GM23338 (cell line): ENCODE measurements around the gene DIDO1. TPM values are rescaled to one million over a fixed set of nuclear protein-coding genes. Genes with fewer than 3 reads are reported as not detected.
A peak's percentile ranks its signal among the peaks of the same experiment; 100 is the strongest.

Source experiments
- ATAC-seq: fragments of 200-7000 bp; cut with Tn5 transposase; 3 replicates; pipeline ENCODE4 v1.9.1; 2020
- DNase-seq: peaks from one replicate; pipeline ENCODE4 v3.0.0-alpha.2; 2015; ENCODE audit warnings: low spot score
- H2AFZ ChIP-seq: fragments of 200-600 bp; sonication (generic); 2 replicates; pipeline ENCODE4 v1.8.0; 2016; ENCODE audit warnings: antibody characterized with exemption, mild to moderate bottlenecking, moderate library complexity
- H3F3A ChIP-seq: fragments of 200-600 bp; sonication (generic); replicated peaks from 2 replicates; pipeline ENCODE4 v1.8.0; 2017; ENCODE audit warnings: antibody characterized with exemption, mixed run types, low read depth
- H3K27ac ChIP-seq: fragments of 200-600 bp; sonication (generic); 2 replicates; pipeline ENCODE4 v1.6.1; 2016; ENCODE audit warnings: low read depth
- H3K27me3 ChIP-seq: fragments of 200-600 bp; sonication (generic); 2 replicates; pipeline ENCODE4 v1.8.0; 2016; ENCODE audit warnings: mild to moderate bottlenecking, mixed run types, moderate library complexity; ENCODE audit not compliant: insufficient read depth
- H3K36me3 ChIP-seq: fragments of 200-600 bp; sonication (generic); 2 replicates; pipeline ENCODE4 v1.8.0; 2016; ENCODE audit warnings: mild to moderate bottlenecking; ENCODE audit not compliant: insufficient read depth
- H3K4me1 ChIP-seq: fragments of 200-600 bp; sonication (generic); 2 replicates; pipeline ENCODE4 v1.8.0; 2016; ENCODE audit warnings: mild to moderate bottlenecking, moderate library complexity; ENCODE audit not compliant: insufficient read depth
- H3K4me2 ChIP-seq: fragments of 200-600 bp; sonication (generic); 2 replicates; pipeline ENCODE4 v1.7.1; 2017; ENCODE audit warnings: mixed run types
- H3K4me3 ChIP-seq: fragments of 200-600 bp; sonication (generic); 2 replicates; pipeline ENCODE4 v1.6.1; 2016; ENCODE audit warnings: mixed run types
- H3K79me2 ChIP-seq: fragments of 200-600 bp; sonication (generic); replicated peaks from 2 replicates; pipeline ENCODE4 v1.8.0; 2017; ENCODE audit warnings: mild to moderate bottlenecking; ENCODE audit not compliant: insufficient read depth
- H3K9me2 ChIP-seq: fragments of 200-600 bp; sonication (generic); 2 replicates; pipeline ENCODE4 v1.8.0; 2017; ENCODE audit not compliant: insufficient read depth
- H4K20me1 ChIP-seq: fragments of 200-600 bp; sonication (generic); replicated peaks from 2 replicates; pipeline ENCODE4 v1.8.0; 2017; ENCODE audit warnings: mild to moderate bottlenecking; ENCODE audit not compliant: insufficient read depth
- H3K27ac Mint-ChIP-seq: 2 replicates; pipeline ENCODE4 v1.8.0; 2020; ENCODE audit warnings: inconsistent platforms, mild to moderate bottlenecking, moderate library complexity, mixed read lengths
- H3K27me3 Mint-ChIP-seq: 3 replicates; pipeline ENCODE4 v1.8.0; 2022; ENCODE audit warnings: low read depth, mild to moderate bottlenecking, moderate library complexity, mixed read lengths, inconsistent platforms; ENCODE audit not compliant: insufficient read depth, poor library complexity
- H3K36me3 Mint-ChIP-seq: 3 replicates; pipeline ENCODE4 v1.8.0; 2021; ENCODE audit warnings: low read depth, mild to moderate bottlenecking, inconsistent platforms, moderate library complexity, mixed read lengths
- H3K4me1 Mint-ChIP-seq: 3 replicates; pipeline ENCODE4 v1.8.0; 2020; ENCODE audit warnings: mild to moderate bottlenecking, inconsistent platforms, mixed read lengths
- H3K4me3 Mint-ChIP-seq: 3 replicates; pipeline ENCODE4 v1.8.0; 2021; ENCODE audit warnings: moderate library complexity, mild to moderate bottlenecking, inconsistent platforms, mixed read lengths
- H3K9me3 Mint-ChIP-seq: 3 replicates; pipeline ENCODE4 v1.8.0; 2020; ENCODE audit warnings: moderate library complexity, mild to moderate bottlenecking, inconsistent platforms, mixed read lengths
- CREB1 ChIP-seq: fragments of 250-450 bp; sonication (Bioruptor Pico); IDR thresholded peaks from 2 replicates; pipeline ENCODE4 v1.5.0; 2020; ENCODE audit warnings: low read depth, mild to moderate bottlenecking, moderate library complexity
- EZH2 ChIP-seq: fragments of 200-600 bp; sonication (generic); IDR thresholded peaks from one replicate; pipeline ENCODE4 v1.8.0; 2017; ENCODE audit warnings: antibody characterized with exemption, mild to moderate bottlenecking, low read depth; ENCODE audit not compliant: unreplicated experiment
- EZH2phosphoT487 ChIP-seq: fragments of 200-600 bp; sonication (generic); IDR thresholded peaks from one replicate; pipeline ENCODE4 v1.8.1; 2018; ENCODE audit warnings: antibody characterized with exemption; ENCODE audit not compliant: unreplicated experiment
- JUNB ChIP-seq: IDR thresholded peaks from one replicate; pipeline ENCODE4 v1.6.1; 2016; ENCODE audit warnings: antibody characterized with exemption; ENCODE audit not compliant: unreplicated experiment
- NANOG ChIP-seq: IDR thresholded peaks from 2 replicates; pipeline ENCODE4 v1.6.1; 2016; ENCODE audit warnings: antibody characterized with exemption, borderline replicate concordance
- POLR2AphosphoS5 ChIP-seq: IDR thresholded peaks from 2 replicates; pipeline ENCODE4 v1.6.1; 2016; ENCODE audit warnings: antibody characterized with exemption, low read depth
- STAT1 ChIP-seq: IDR thresholded peaks from one replicate; pipeline ENCODE4 v1.6.1; 2016; ENCODE audit warnings: antibody characterized with exemption; ENCODE audit not compliant: unreplicated experiment
- ZNF114 ChIP-seq: fragments of 250-450 bp; sonication (Bioruptor Pico); IDR thresholded peaks from 2 replicates; pipeline ENCODE4 v1.5.0; 2020; ENCODE audit warnings: mild to moderate bottlenecking, moderate library complexity
- ZNF331 ChIP-seq: fragments of 250-450 bp; sonication (Bioruptor Pico); IDR thresholded peaks from 2 replicates; pipeline ENCODE4 v1.5.0; 2020; ENCODE audit warnings: low read depth, mild to moderate bottlenecking, moderate library complexity
- polyA plus RNA-seq: library from polyadenylated mRNA; unstranded; fragments of >200 nt; fragmentation: Nextera tagmentation; extraction: Ambion mirVana; gene quantifications from 2 replicates; pipeline ENCODE4 v1.2.1, GENCODE V29; 2016
- total RNA-seq: library from RNA; depleted of rRNA; stranded (reverse); fragments of >200 nt; shearing (Covaris generic); gene quantifications from 2 replicates; pipeline ENCODE4 v1.2.3, GENCODE V29; 2014
- TF ChIP-seq, protein P1 (sequence below): IDR thresholded peaks from 2 replicates; pipeline ENCODE4 v1.6.1; 2016; ENCODE audit warnings: antibody characterized with exemption
- TF ChIP-seq, protein P2 (sequence below), 2 experiments: fragments of 200-600 bp in 1 of 2; sonication (generic) in 1 of 2; conservative IDR thresholded peaks; 2 replicates each; pipeline versions ENCODE4 v1.5.1 to v1.6.1; 2016 to 2017; ENCODE audit warnings: antibody characterized with exemption in 2 of 2, low read depth in 2 of 2, mild to moderate bottlenecking in 2 of 2, moderate library complexity in 1 of 2
- TF ChIP-seq, protein P3 (sequence below): IDR thresholded peaks from one replicate; pipeline ENCODE4 v1.6.1; 2018; ENCODE audit warnings: antibody characterized with exemption; ENCODE audit not compliant: unreplicated experiment
- TF ChIP-seq, protein P4 (sequence below): fragments of 250-450 bp; sonication (Bioruptor Pico); IDR thresholded peaks from 2 replicates; pipeline ENCODE4 v1.5.0; 2020; ENCODE audit warnings: mild to moderate bottlenecking, moderate library complexity

DIDO1 gene
- total and polyA plus RNA-seq, 2 experiments from 2014 or later = 72.4 to 162 TPM

DNA sequence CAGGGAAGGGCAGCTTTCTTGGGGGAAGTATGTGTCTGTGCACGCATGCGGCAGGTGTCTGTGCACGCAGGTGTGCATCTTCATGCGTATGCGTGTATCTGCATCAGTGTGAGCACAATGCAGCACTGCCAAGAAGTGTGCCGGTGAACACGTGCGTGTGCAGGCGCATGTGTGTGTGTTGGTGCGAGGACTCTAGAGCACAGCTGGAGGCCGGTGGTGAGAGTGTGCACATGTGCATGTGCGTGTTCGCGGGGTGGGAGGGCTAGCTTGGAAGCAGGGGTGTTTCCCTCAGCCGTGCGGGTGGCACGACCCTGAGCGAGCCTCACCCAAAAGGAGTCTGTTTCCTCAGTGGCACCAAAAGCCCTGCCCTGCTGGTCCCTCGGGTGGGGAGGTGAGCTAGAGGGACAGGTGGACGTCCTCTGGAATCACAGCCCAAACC is 33.7 kb upstream of the DIDO1 start:
- Histone ChIP-seq H3F3A (no peaks in the 10 kb centered on the region; the same call in 1 of the 2 replicates), H3K79me2 (peaks cover 13% of the 10 kb centered on the region), H3K4me3 (no peak overlapping the region), H3K4me1 (no peaks in the 10 kb centered on the region; the same call in 1 of the 2 replicates), H3K27ac (no peak overlapping the region), H3K27me3 (no peaks in the 10 kb centered on the region), H3K36me3 (no peaks in the 10 kb centered on the region), H4K20me1 (no peaks in the 10 kb centered on the region; the same call in 1 of the 2 replicates), H2AFZ (no peak overlapping the region), H3K4me2 (no peak overlapping the region), H3K9me2 (no peaks in the 10 kb centered on the region)
- Mint-ChIP-seq H3K27ac (peak overlapping the region; percentile 52; the same call in 1 of the 2 replicates), H3K36me3 (peaks cover 8% of the 10 kb centered on the region; the same call in 2 of the 3 replicates), H3K4me3 (no peak overlapping the region), H3K4me1 (peaks cover 4% of the 10 kb centered on the region; the same call in 2 of the 3 replicates), H3K9me3 (no peaks in the 10 kb centered on the region), H3K27me3 (peaks cover 4% of the 10 kb centered on the region)
- DNase-seq = no peak
- ATAC-seq = no peak
- TF ChIP-seq EZH2phosphoT487 = no peak
- TF ChIP-seq ZNF114 (CRISPR knock-in tag) = no peak
- TF ChIP-seq POLR2AphosphoS5 = no peak
- TF ChIP-seq, protein P1, sequence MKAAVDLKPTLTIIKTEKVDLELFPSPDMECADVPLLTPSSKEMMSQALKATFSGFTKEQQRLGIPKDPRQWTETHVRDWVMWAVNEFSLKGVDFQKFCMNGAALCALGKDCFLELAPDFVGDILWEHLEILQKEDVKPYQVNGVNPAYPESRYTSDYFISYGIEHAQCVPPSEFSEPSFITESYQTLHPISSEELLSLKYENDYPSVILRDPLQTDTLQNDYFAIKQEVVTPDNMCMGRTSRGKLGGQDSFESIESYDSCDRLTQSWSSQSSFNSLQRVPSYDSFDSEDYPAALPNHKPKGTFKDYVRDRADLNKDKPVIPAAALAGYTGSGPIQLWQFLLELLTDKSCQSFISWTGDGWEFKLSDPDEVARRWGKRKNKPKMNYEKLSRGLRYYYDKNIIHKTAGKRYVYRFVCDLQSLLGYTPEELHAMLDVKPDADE = no peak
- TF ChIP-seq, protein P2, sequence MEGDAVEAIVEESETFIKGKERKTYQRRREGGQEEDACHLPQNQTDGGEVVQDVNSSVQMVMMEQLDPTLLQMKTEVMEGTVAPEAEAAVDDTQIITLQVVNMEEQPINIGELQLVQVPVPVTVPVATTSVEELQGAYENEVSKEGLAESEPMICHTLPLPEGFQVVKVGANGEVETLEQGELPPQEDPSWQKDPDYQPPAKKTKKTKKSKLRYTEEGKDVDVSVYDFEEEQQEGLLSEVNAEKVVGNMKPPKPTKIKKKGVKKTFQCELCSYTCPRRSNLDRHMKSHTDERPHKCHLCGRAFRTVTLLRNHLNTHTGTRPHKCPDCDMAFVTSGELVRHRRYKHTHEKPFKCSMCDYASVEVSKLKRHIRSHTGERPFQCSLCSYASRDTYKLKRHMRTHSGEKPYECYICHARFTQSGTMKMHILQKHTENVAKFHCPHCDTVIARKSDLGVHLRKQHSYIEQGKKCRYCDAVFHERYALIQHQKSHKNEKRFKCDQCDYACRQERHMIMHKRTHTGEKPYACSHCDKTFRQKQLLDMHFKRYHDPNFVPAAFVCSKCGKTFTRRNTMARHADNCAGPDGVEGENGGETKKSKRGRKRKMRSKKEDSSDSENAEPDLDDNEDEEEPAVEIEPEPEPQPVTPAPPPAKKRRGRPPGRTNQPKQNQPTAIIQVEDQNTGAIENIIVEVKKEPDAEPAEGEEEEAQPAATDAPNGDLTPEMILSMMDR (conservative IDR thresholded peaks at IDR 0.05; ENCODE audit: low read depth in 2 of 2) = no peak
- TF ChIP-seq ZNF331 (CRISPR knock-in tag) = no peak
- TF ChIP-seq, protein P3, sequence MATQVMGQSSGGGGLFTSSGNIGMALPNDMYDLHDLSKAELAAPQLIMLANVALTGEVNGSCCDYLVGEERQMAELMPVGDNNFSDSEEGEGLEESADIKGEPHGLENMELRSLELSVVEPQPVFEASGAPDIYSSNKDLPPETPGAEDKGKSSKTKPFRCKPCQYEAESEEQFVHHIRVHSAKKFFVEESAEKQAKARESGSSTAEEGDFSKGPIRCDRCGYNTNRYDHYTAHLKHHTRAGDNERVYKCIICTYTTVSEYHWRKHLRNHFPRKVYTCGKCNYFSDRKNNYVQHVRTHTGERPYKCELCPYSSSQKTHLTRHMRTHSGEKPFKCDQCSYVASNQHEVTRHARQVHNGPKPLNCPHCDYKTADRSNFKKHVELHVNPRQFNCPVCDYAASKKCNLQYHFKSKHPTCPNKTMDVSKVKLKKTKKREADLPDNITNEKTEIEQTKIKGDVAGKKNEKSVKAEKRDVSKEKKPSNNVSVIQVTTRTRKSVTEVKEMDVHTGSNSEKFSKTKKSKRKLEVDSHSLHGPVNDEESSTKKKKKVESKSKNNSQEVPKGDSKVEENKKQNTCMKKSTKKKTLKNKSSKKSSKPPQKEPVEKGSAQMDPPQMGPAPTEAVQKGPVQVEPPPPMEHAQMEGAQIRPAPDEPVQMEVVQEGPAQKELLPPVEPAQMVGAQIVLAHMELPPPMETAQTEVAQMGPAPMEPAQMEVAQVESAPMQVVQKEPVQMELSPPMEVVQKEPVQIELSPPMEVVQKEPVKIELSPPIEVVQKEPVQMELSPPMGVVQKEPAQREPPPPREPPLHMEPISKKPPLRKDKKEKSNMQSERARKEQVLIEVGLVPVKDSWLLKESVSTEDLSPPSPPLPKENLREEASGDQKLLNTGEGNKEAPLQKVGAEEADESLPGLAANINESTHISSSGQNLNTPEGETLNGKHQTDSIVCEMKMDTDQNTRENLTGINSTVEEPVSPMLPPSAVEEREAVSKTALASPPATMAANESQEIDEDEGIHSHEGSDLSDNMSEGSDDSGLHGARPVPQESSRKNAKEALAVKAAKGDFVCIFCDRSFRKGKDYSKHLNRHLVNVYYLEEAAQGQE = no peak
- TF ChIP-seq, protein P4, sequence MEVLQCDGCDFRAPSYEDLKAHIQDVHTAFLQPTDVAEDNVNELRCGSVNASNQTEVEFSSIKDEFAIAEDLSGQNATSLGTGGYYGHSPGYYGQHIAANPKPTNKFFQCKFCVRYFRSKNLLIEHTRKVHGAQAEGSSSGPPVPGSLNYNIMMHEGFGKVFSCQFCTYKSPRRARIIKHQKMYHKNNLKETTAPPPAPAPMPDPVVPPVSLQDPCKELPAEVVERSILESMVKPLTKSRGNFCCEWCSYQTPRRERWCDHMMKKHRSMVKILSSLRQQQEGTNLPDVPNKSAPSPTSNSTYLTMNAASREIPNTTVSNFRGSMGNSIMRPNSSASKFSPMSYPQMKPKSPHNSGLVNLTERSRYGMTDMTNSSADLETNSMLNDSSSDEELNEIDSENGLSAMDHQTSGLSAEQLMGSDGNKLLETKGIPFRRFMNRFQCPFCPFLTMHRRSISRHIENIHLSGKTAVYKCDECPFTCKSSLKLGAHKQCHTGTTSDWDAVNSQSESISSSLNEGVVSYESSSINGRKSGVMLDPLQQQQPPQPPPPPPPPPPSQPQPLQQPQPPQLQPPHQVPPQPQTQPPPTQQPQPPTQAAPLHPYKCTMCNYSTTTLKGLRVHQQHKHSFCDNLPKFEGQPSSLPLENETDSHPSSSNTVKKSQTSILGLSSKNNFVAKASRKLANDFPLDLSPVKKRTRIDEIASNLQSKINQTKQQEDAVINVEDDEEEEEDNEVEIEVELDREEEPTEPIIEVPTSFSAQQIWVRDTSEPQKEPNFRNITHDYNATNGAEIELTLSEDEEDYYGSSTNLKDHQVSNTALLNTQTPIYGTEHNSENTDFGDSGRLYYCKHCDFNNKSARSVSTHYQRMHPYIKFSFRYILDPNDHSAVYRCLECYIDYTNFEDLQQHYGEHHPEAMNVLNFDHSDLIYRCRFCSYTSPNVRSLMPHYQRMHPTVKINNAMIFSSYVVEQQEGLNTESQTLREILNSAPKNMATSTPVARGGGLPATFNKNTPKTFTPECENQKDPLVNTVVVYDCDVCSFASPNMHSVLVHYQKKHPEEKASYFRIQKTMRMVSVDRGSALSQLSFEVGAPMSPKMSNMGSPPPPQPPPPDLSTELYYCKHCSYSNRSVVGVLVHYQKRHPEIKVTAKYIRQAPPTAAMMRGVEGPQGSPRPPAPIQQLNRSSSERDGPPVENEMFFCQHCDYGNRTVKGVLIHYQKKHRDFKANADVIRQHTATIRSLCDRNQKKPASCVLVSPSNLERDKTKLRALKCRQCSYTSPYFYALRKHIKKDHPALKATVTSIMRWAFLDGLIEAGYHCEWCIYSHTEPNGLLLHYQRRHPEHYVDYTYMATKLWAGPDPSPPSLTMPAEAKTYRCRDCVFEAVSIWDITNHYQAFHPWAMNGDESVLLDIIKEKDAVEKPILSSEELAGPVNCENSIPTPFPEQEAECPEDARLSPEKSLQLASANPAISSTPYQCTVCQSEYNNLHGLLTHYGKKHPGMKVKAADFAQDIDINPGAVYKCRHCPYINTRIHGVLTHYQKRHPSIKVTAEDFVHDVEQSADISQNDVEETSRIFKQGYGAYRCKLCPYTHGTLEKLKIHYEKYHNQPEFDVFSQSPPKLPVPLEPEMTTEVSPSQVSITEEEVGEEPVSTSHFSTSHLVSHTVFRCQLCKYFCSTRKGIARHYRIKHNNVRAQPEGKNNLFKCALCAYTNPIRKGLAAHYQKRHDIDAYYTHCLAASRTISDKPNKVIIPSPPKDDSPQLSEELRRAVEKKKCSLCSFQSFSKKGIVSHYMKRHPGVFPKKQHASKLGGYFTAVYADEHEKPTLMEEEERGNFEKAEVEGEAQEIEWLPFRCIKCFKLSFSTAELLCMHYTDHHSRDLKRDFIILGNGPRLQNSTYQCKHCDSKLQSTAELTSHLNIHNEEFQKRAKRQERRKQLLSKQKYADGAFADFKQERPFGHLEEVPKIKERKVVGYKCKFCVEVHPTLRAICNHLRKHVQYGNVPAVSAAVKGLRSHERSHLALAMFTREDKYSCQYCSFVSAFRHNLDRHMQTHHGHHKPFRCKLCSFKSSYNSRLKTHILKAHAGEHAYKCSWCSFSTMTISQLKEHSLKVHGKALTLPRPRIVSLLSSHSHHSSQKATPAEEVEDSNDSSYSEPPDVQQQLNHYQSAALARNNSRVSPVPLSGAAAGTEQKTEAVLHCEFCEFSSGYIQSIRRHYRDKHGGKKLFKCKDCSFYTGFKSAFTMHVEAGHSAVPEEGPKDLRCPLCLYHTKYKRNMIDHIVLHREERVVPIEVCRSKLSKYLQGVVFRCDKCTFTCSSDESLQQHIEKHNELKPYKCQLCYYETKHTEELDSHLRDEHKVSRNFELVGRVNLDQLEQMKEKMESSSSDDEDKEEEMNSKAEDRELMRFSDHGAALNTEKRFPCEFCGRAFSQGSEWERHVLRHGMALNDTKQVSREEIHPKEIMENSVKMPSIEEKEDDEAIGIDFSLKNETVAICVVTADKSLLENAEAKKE (CRISPR knock-in tag) = no peak
- no peak for TF ChIP-seq JUNB
- TF ChIP-seq NANOG = no peak
- no peak for TF ChIP-seq STAT1
- TF ChIP-seq CREB1 (CRISPR knock-in tag) = no peak
- no peak for TF ChIP-seq EZH2
